CD8-positive, alpha-beta memory T cell (primary cell): ENCODE results near the gene ZNF850. TPM values are rescaled to one million over a fixed set of nuclear protein-coding genes. Genes with fewer than 3 reads are reported as not detected.
A peak's percentile ranks its signal among the peaks of the same experiment; 100 is the strongest.

ENCODE experiments used
- CTCF ChIA-PET: fragments of 350-600 bp; sonication (Branson Sonifier 250); formaldehyde crosslinking; loops from one replicate; lab custom pipeline; 2021; ENCODE audit warnings: antibody characterized with exemption; lab: Charles Lee
- POLR2A ChIA-PET: fragments of 350-600 bp; sonication (Branson Sonifier 250); formaldehyde crosslinking; loops from one replicate; lab custom pipeline; 2021; ENCODE audit warnings: antibody characterized with exemption; lab: Charles Lee
- DNase-seq, 5 donors: peaks; one replicate each; pipeline versions ENCODE4 v3.0.0 to v3.0.0-alpha.2; 2020 to 2022; ENCODE audit warnings: mixed read lengths in 1 of 5
- H3K27ac ChIP-seq: one replicate; pipeline ENCODE4 v1.7.0; 2013; ENCODE audit warnings: low read depth, mild to moderate bottlenecking, low read length, moderate library complexity
- H3K27me3 ChIP-seq: 2 replicates; pipeline ENCODE4 v1.7.0; 2013; ENCODE audit warnings: low read length, mild to moderate bottlenecking; ENCODE audit not compliant: insufficient read depth, poor library complexity, severe bottlenecking
- H3K36me3 ChIP-seq: 2 replicates; pipeline ENCODE4 v1.7.0; 2013; ENCODE audit warnings: mild to moderate bottlenecking, low read length, moderate library complexity; ENCODE audit not compliant: insufficient read depth
- H3K4me1 ChIP-seq: 2 replicates; pipeline ENCODE4 v1.7.0; 2013; ENCODE audit warnings: mild to moderate bottlenecking, low read length, moderate library complexity; ENCODE audit not compliant: insufficient read depth
- H3K4me3 ChIP-seq: 2 replicates; pipeline ENCODE4 v1.7.0; 2013; ENCODE audit warnings: mild to moderate bottlenecking, low read length
- H3K9me3 ChIP-seq: 2 replicates; pipeline ENCODE4 v1.7.0; 2013; ENCODE audit warnings: mild to moderate bottlenecking, low read length
- H3K27ac Mint-ChIP-seq, 8 donors: one replicate each; pipeline ENCODE4 v1.8.0; 2020 to 2021; ENCODE audit warnings: mixed read lengths in 8 of 8, mild to moderate bottlenecking in 6 of 8, inconsistent platforms in 3 of 8, moderate library complexity in 3 of 8
- H3K27me3 Mint-ChIP-seq, 2 donors: one replicate each; pipeline ENCODE4 v1.8.0; 2020 to 2021; ENCODE audit warnings: mixed read lengths in 2 of 2, mild to moderate bottlenecking in 1 of 2, moderate library complexity in 1 of 2
- H3K36me3 Mint-ChIP-seq, 3 donors: one replicate each; pipeline ENCODE4 v1.8.0; 2020 to 2021; ENCODE audit warnings: mixed read lengths in 3 of 3, inconsistent platforms in 1 of 3, mild to moderate bottlenecking in 1 of 3
- H3K4me1 Mint-ChIP-seq, 3 donors: one replicate each; pipeline ENCODE4 v1.8.0; 2020 to 2021; ENCODE audit warnings: mixed read lengths in 3 of 3, inconsistent platforms in 1 of 3, mild to moderate bottlenecking in 1 of 3
- H3K4me3 Mint-ChIP-seq, 7 donors: one replicate each; pipeline ENCODE4 v1.8.0; 2020 to 2021; ENCODE audit warnings: mixed read lengths in 7 of 7, mild to moderate bottlenecking in 6 of 7, moderate library complexity in 4 of 7, inconsistent platforms in 2 of 7
- H3K9me3 Mint-ChIP-seq, 5 donors: one replicate each; pipeline ENCODE4 v1.8.0; 2020 to 2022; ENCODE audit warnings: mixed read lengths in 5 of 5, mild to moderate bottlenecking in 3 of 5, moderate library complexity in 2 of 5, inconsistent platforms in 1 of 5
- polyA plus RNA-seq: library from polyadenylated mRNA; unstranded; fragments of 300-500 nt; fragmentation: Illumina TruSeq; gene quantifications from one replicate; pipeline ENCODE4 v1.2.3, GENCODE V29; 2021
- total RNA-seq, 2 experiments: library from RNA; stranded (reverse); gene quantifications; one replicate each; pipeline ENCODE4 v1.2.3, GENCODE V29; 2021

Gene ZNF850
- total RNA-seq, result 1 to 10 TPM; 6.1 to 6.9 TPM
- 0.76 TPM for polyA plus RNA-seq

DNA sequence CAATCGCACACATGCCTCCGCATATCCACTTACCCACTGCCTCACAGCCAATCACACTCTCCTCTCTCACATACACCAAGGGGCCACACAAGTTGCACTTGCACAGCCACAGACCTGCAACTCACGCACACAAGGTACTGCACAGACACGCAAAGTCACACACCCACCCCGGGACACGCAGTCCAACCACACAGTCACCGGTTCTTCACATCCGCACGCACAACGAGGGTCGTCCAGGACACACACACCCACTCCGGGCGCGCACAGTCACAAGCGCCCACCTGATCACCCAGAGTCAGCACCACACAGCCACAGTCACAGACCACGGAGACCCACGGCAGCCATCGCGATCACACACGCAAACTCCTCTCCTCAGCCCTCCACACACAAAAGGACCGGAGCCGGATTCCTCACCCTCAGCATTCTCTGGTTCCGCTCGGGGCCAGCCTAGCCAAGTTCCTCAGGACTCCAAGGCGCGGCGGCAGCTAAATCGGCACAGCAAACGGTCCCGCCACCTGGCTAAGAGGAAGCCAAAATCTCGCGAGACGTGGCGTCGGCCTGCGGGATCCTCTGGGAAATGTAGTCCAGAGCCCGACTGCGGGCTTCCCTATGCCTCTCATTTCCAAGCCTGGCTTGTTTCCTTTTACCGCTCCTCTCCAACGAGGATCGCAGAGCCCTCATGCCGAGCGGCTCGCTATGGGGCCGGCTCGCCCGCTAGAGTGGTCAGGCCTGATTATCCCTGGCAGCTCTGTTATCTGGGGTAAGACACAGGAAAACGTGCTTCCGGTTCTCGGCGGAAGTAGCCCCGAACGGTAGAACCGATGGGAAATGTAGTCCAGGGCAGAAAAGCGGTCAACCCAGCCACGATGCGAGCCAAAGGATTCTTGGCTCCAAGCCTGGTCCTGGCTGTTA lies at the start of gene ZNF850:
Gene ZNF850 (minus strand): TSS at position 497 of the 912 bp plus-strand sequence. CDS start 10,201 bp downstream, outside the sequence.
- peaks cover 23 to 28% (median 25%) of the 10 kb centered on the region in 3 donors for H3K4me1 Mint-ChIP-seq
- POLR2A ChIA-PET, result interaction anchor here (1.0 to 1.8 kb wide), 4 partner anchors 25 to 734 kb away, joined by 3 to 6 read pairs (median 4); partner anchors contain the start of genes ZNF345, ZNF382 and ZNF793
- Histone ChIP-seq H3K9me3 (no peaks in the 10 kb centered on the region), H3K4me1 (peaks cover 19% of the 10 kb centered on the region), H3K27ac (peak within 1 kb of the TSS; percentile 85), H3K4me3 (peak within 1 kb of the TSS; percentile 86), H3K36me3 (no peaks in the 10 kb centered on the region), H3K27me3 (no peaks in the 10 kb centered on the region)
- peak within 1 kb of the TSS; percentile 91 to 99 (median 95) for H3K4me3 Mint-ChIP-seq
- H3K36me3 Mint-ChIP-seq, result peaks cover 6 to 26% (median 19%) of the 10 kb centered on the region in 3 donors
- CTCF ChIA-PET, result no interaction called here
- peak within 1 kb of the TSS; percentile 64 to 97 (median 93) for H3K27ac Mint-ChIP-seq
- H3K27me3 Mint-ChIP-seq, result peaks cover 0 to 2% of the 10 kb centered on the region in 2 donors
- H3K9me3 Mint-ChIP-seq, result peaks cover 0 to 36% (median 12%) of the 10 kb centered on the region in 5 donors
- DNase-seq, result peak; percentile 93 to 97 (median 94)

DNA sequence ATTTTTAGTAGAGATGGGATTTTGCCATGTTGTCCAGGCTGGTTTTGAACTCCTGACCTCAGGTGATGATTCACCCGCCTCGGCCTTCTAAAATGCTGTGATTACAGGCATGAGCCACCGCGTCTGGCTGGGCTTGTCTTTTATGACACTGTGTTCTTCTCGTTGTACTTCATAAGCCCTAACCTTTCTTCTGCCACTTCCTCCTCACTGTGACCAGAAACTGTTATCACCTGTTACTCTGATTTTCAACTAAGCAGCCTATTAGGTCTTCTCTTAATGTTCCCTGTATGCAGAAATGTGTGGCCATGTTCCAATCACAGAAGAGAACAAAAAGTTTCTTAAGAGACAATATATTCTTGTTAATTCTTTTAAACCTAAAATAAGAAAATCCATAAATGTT lies 49.2 kb upstream of the ZNF850 start:
- Histone ChIP-seq H3K9me3 (peaks cover 62% of the 10 kb centered on the region), H3K36me3 (peaks cover 46% of the 10 kb centered on the region), H3K4me3 (no peak overlapping the region), H3K27ac (no peak overlapping the region), H3K27me3 (no peaks in the 10 kb centered on the region), H3K4me1 (no peaks in the 10 kb centered on the region)
- H3K36me3 Mint-ChIP-seq, result peaks cover 46 to 86% (median 86%) of the 10 kb centered on the region in 3 donors
- DNase-seq, result no peak
- CTCF ChIA-PET, result no interaction called here
- POLR2A ChIA-PET, result no interaction called here
- no peak overlapping the region for H3K4me3 Mint-ChIP-seq
- H3K27ac Mint-ChIP-seq, result no peak overlapping the region
- H3K4me1 Mint-ChIP-seq, result no peaks in the 10 kb centered on the region
- H3K27me3 Mint-ChIP-seq, result no peaks in the 10 kb centered on the region
- peaks cover 66 to 94% (median 93%) of the 10 kb centered on the region in 5 donors for H3K9me3 Mint-ChIP-seq

- no peak overlapping the region for H3K27ac ChIP-seq
- Mint-ChIP-seq H3K9me3 (peaks cover 51 to 94% (median 92%) of the 10 kb centered on the region in 5 donors), H3K4me3 (no peak overlapping the region)
These were observed 46.6 kb upstream of the ZNF850 start for GRCh38 chr19:36819130-36819630.

DNA sequence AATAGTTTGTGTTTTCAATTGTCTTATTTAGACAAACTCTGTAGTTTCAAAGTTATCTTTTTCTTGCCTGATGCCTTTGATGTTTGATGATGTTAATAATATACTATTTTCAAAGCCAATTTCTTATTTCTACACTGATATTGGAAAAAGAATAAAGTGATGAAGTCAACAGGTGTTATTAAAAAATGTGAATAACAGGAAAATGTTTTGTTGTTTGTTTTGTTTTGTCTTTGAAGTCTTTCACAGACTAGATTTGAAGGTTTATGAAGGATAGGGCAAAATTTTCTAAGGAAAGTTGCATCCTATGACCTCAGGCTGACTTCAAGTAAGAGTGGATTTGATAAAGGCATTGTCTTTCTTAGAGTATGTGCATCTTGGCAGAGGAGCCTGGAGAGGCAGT lies 34.4 kb upstream of the ZNF850 start:
- H3K4me1 Mint-ChIP-seq, result no peaks in the 10 kb centered on the region

More at GRCh38 chr19:36819130-36819630, 46.6 kb upstream of the ZNF850 start:
- Histone ChIP-seq H3K4me1 (no peaks in the 10 kb centered on the region), H3K27me3 (no peaks in the 10 kb centered on the region), H3K9me3 (peaks cover 52% of the 10 kb centered on the region), H3K4me3 (peak overlapping the region; percentile 7), H3K36me3 (peaks cover 31% of the 10 kb centered on the region)
- H3K27me3 Mint-ChIP-seq, result no peaks in the 10 kb centered on the region
- DNase-seq, result no peak
- H3K36me3 Mint-ChIP-seq, result peaks cover 33 to 89% (median 87%) of the 10 kb centered on the region in 3 donors
- CTCF ChIA-PET, result no interaction called here
- H3K4me1 Mint-ChIP-seq, result no peaks in the 10 kb centered on the region
- POLR2A ChIA-PET, result no interaction called here
- no peak overlapping the region for H3K27ac Mint-ChIP-seq

DNA sequence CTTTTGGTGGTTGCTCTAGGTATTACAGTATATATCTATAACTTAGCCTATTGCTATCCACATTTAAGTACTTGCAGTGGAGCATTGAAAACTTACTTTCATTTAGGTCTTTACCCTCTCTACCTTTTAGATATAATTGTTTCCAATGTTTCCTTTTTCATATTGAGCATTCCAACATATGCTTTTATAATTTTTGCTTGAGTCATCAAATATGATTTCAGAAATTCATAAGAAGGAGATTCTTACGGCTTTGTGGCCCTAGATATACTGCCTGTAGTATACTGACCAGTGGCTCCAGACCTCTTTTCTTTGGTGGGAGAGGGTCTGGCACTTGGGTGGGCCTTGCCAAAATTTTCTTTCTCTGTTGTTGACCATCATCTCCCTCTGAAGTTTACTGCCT lies 32.8 kb upstream of the ZNF850 start:
- Mint-ChIP-seq H3K36me3 (peaks cover 37 to 84% (median 75%) of the 10 kb centered on the region in 3 donors), H3K27me3 (peaks cover 0 to 2% of the 10 kb centered on the region in 2 donors), H3K4me3 (peak overlapping the region in 1 of 7 donors; percentile 68), H3K9me3 (peaks cover 36 to 77% (median 52%) of the 10 kb centered on the region in 5 donors), H3K27ac (no peak overlapping the region), H3K4me1 (no peaks in the 10 kb centered on the region)
- no peaks in the 10 kb centered on the region for H3K4me1 ChIP-seq
- no peaks in the 10 kb centered on the region for H3K27me3 ChIP-seq
- no peak overlapping the region for H3K27ac ChIP-seq
- H3K4me3 ChIP-seq, result no peak overlapping the region
- POLR2A ChIA-PET, result interaction anchor here (0.7 kb wide), 1 partner anchor 742 kb away, joined by 7 read pairs; no protein-coding TSS in a partner anchor
- peaks cover 39% of the 10 kb centered on the region for H3K9me3 ChIP-seq
- H3K36me3 ChIP-seq, result peaks cover 3% of the 10 kb centered on the region
- no peak for DNase-seq
- CTCF ChIA-PET, result no interaction called here

More for the DNA sequence above, 34.4 kb upstream of the ZNF850 start:
- peaks cover 0 to 2% of the 10 kb centered on the region in 2 donors for H3K27me3 Mint-ChIP-seq
- no peak overlapping the region for H3K4me3 Mint-ChIP-seq
- H3K36me3 ChIP-seq, result peaks cover 3% of the 10 kb centered on the region
- H3K9me3 ChIP-seq, result peaks cover 51% of the 10 kb centered on the region
- H3K4me1 ChIP-seq, result no peaks in the 10 kb centered on the region
- CTCF ChIA-PET, result no interaction called here
- POLR2A ChIA-PET, result no interaction called here
- no peak overlapping the region for H3K4me3 ChIP-seq
- H3K27me3 ChIP-seq, result no peaks in the 10 kb centered on the region
- H3K9me3 Mint-ChIP-seq, result peaks cover 52 to 81% (median 69%) of the 10 kb centered on the region in 5 donors
- no peak overlapping the region for H3K27ac ChIP-seq
- H3K27ac Mint-ChIP-seq, result no peak overlapping the region
- no peak for DNase-seq
- H3K36me3 Mint-ChIP-seq, result peaks cover 38 to 86% (median 81%) of the 10 kb centered on the region in 3 donors

- Mint-ChIP-seq H3K36me3 (peaks cover 16 to 52% (median 49%) of the 10 kb centered on the region in 3 donors), H3K27me3 (no peaks in the 10 kb centered on the region), H3K9me3 (peaks cover 26 to 72% (median 43%) of the 10 kb centered on the region in 5 donors), H3K27ac (peak overlapping the region; percentile 91 to 100 (median 99)), H3K4me3 (peak overlapping the region; percentile 92 to 99 (median 98)), H3K4me1 (peaks cover 19 to 26% (median 22%) of the 10 kb centered on the region in 3 donors)
- Histone ChIP-seq H3K4me3 (peak overlapping the region; percentile 93), H3K4me1 (no peaks in the 10 kb centered on the region), H3K27me3 (no peaks in the 10 kb centered on the region), H3K27ac (peak overlapping the region; percentile 82), H3K9me3 (peaks cover 13% of the 10 kb centered on the region), H3K36me3 (peaks cover 2% of the 10 kb centered on the region)
- ChIA-PET CTCF (no interaction called here), POLR2A (interaction anchor here (0.5 to 1.3 kb wide), 4 partner anchors 25 to 54 kb away, joined by 3 to 12 read pairs (median 8); partner anchors contain the start of genes ZNF345 and ZNF850)
- no peak for DNase-seq
These were observed 25.1 kb upstream of the ZNF850 start for GRCh38 chr19:36797786-36798108.

DNA sequence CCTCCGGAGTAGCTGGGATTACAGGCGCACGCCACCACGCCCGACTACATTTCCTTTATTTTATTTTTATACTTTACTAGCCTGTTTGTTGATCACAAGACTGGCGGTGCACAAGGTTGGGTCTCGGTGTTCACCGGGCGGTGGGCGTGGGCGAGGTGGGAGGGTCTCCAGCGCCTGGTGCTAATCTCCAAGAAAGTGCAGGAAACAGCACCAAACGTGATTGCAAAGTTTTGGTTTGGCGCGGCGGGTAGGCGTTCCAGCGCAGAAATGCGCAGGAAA lies 24.0 kb upstream of the ZNF850 start:
- Histone ChIP-seq H3K27ac (peak overlapping the region; percentile 82), H3K27me3 (no peaks in the 10 kb centered on the region), H3K36me3 (no peaks in the 10 kb centered on the region), H3K9me3 (peaks cover 11% of the 10 kb centered on the region), H3K4me3 (peak overlapping the region; percentile 93), H3K4me1 (no peaks in the 10 kb centered on the region)
- peak overlapping the region in 7 of 8 donors; percentile 91 to 100 (median 99) for H3K27ac Mint-ChIP-seq
- CTCF ChIA-PET, result no interaction called here
- peaks cover 34 to 77% (median 53%) of the 10 kb centered on the region in 5 donors for H3K9me3 Mint-ChIP-seq
- H3K36me3 Mint-ChIP-seq, result peaks cover 13 to 52% (median 43%) of the 10 kb centered on the region in 3 donors
- H3K27me3 Mint-ChIP-seq, result peaks cover 4 to 8% of the 10 kb centered on the region in 2 donors
- POLR2A ChIA-PET, result interaction anchor here (1.0 to 1.3 kb wide), 3 partner anchors 24 to 54 kb away, joined by 6 to 12 read pairs (median 9); partner anchors contain the start of genes ZNF345 and ZNF850
- peaks cover 22 to 34% (median 25%) of the 10 kb centered on the region in 3 donors for H3K4me1 Mint-ChIP-seq
- no peak for DNase-seq
- peak overlapping the region; percentile 92 to 99 (median 98) for H3K4me3 Mint-ChIP-seq
